OCI-LY7 (cell line): ENCODE measurements around the gene IL21. TPM values are rescaled to one million over a fixed set of nuclear protein-coding genes. Genes with fewer than 3 reads are reported as not detected.
"Not testable (repeated sequence)": the region's sequence is repeated elsewhere in the genome, so short reads cannot be mapped to it uniquely, and the experiment has no call there.

Source experiments
- BruUV-seq: library from RNA; stranded (reverse); fragments of 400-500 nt; replicated peaks from 2 replicates; lab custom pipeline; 2021; lab: Mats Ljungman, UMichigan
- CTCF ChIA-PET: fragments of 300-600 bp; sonication (Branson Sonifier 250); formaldehyde crosslinking; loops from one replicate; lab custom pipeline; 2022; ENCODE audit warnings: antibody characterized with exemption; ENCODE audit not compliant: unreplicated experiment; lab: Charles Lee
- POLR2A ChIA-PET: fragments of 300-600 bp; sonication (Branson Sonifier 250); formaldehyde crosslinking; loops from one replicate; lab custom pipeline; 2022; ENCODE audit warnings: antibody characterized with exemption; lab: Charles Lee
- DNase-seq: peaks from one replicate; pipeline ENCODE4 v3.0.0-alpha.2; 2015; ENCODE audit warnings: low spot score
- H2AFZ ChIP-seq: fragments of 200-600 bp; sonication (generic), shearing (Covaris generic); 2 replicates; pipeline ENCODE4 v1.6.1; 2014; ENCODE audit warnings: mild to moderate bottlenecking, antibody characterized with exemption, low read length, moderate library complexity
- H3K27ac ChIP-seq: fragments of 200-600 bp; sonication (generic); 2 replicates; pipeline ENCODE4 v1.5.1; 2014; ENCODE audit warnings: mixed run types, low read depth, mild to moderate bottlenecking, moderate library complexity, low read length, inconsistent platforms; ENCODE audit not compliant: poor library complexity, severe bottlenecking
- H3K36me3 ChIP-seq: fragments of 200-600 bp; sonication (generic); 2 replicates; pipeline ENCODE4 v1.6.1; 2014; ENCODE audit warnings: mild to moderate bottlenecking, antibody characterized with exemption, low read length, moderate library complexity, mixed read lengths; ENCODE audit not compliant: insufficient read depth
- H3K4me1 ChIP-seq: fragments of 200-600 bp; sonication (generic); 2 replicates; pipeline ENCODE4 v1.5.1; 2014; ENCODE audit warnings: mild to moderate bottlenecking, low read length; ENCODE audit not compliant: insufficient read depth, poor library complexity, severe bottlenecking
- H3K4me2 ChIP-seq: fragments of 200-600 bp; sonication (generic); 2 replicates; pipeline ENCODE4 v1.6.1; 2014; ENCODE audit warnings: mild to moderate bottlenecking, low read length
- H3K4me3 ChIP-seq: fragments of 200-600 bp; sonication (generic); 2 replicates; pipeline ENCODE4 v1.5.1; 2014; ENCODE audit warnings: mild to moderate bottlenecking, low read depth, low read length; ENCODE audit not compliant: poor library complexity, severe bottlenecking
- H3K79me2 ChIP-seq: fragments of 200-600 bp; sonication (generic); 2 replicates; pipeline ENCODE4 v1.6.1; 2016; ENCODE audit warnings: low read depth, mild to moderate bottlenecking, low read length, moderate library complexity, mixed read lengths; ENCODE audit not compliant: insufficient read depth
- H3K9me2 ChIP-seq: fragments of 200-600 bp; sonication (generic); 2 replicates; pipeline ENCODE4 v1.6.1; 2016; ENCODE audit warnings: mild to moderate bottlenecking, low read length, mixed read lengths; ENCODE audit not compliant: insufficient read depth
- H3K9me3 ChIP-seq: fragments of 200-600 bp; sonication (generic); 2 replicates; pipeline ENCODE4 v1.6.1; 2014; ENCODE audit warnings: mild to moderate bottlenecking, mixed run types, low read length, mixed read lengths
- H4K20me1 ChIP-seq: fragments of 200-600 bp; sonication (generic); 2 replicates; pipeline ENCODE4 v1.6.1; 2014; ENCODE audit warnings: mild to moderate bottlenecking, antibody characterized with exemption, low read length, moderate library complexity, mixed read lengths; ENCODE audit not compliant: insufficient read depth
- EZH2phosphoT487 ChIP-seq: fragments of 200-600 bp; sonication (generic); IDR thresholded peaks from 2 replicates; pipeline ENCODE4 v1.6.1; 2018; ENCODE audit warnings: low read depth, borderline replicate concordance, mild to moderate bottlenecking, mixed run types, antibody characterized with exemption, low read length, moderate library complexity, mixed read lengths
- intact Hi-C: fragments of 100-400 bp; cut with micrococcal nuclease; formaldehyde crosslinking; loops from one replicate; pipeline ENCODE4 v1.10.0; 2022; ENCODE audit not compliant: unreplicated experiment
- total RNA-seq, 2 experiments: library from RNA; depleted of rRNA in 1 of 2; stranded (reverse); fragments of >200 nt in 1 of 2; shearing (Covaris generic) in 1 of 2; gene quantifications; 2 replicates each; pipeline ENCODE4 v1.2.3, GENCODE V29; 2014 to 2022
- TF ChIP-seq, protein P1 (sequence below): fragments of 200-600 bp; sonication (generic); conservative IDR thresholded peaks from 2 replicates; pipeline ENCODE4 v1.5.1; 2014; ENCODE audit warnings: mild to moderate bottlenecking, antibody characterized with exemption, low read length, moderate library complexity, mixed read lengths

IL21 gene
- total RNA-seq, 2 experiments from 2014 or later, result not detected

GRCh38 chr4:122576261-122577188, 44.3 kb downstream of the IL21 start:
- peak overlapping the region; percentile 19; the same call in 1 of the 2 replicates for H2AFZ ChIP-seq
- no TSS peak for BruUV-seq
- no peaks in the 10 kb centered on the region for H3K36me3 ChIP-seq
- no peak overlapping the region for H3K27ac ChIP-seq
- CTCF ChIA-PET, result no interaction called here
- intact Hi-C loops, result loop anchor here (1.0 to 10.0 kb wide), 3 partner anchors 252 to 676 kb away; no protein-coding TSS in a partner anchor
- no peaks in the 10 kb centered on the region for H3K79me2 ChIP-seq
- H4K20me1 ChIP-seq, result no peaks in the 10 kb centered on the region
- H3K9me2 ChIP-seq, result no peaks in the 10 kb centered on the region
- no peaks in the 10 kb centered on the region for H3K9me3 ChIP-seq
- POLR2A ChIA-PET, result interaction anchor here (0.5 kb wide), 1 partner anchor 468 kb away, joined by 3 read pairs; no protein-coding TSS in a partner anchor
- H3K4me3 ChIP-seq, result no peak overlapping the region
- TF ChIP-seq, protein P1, sequence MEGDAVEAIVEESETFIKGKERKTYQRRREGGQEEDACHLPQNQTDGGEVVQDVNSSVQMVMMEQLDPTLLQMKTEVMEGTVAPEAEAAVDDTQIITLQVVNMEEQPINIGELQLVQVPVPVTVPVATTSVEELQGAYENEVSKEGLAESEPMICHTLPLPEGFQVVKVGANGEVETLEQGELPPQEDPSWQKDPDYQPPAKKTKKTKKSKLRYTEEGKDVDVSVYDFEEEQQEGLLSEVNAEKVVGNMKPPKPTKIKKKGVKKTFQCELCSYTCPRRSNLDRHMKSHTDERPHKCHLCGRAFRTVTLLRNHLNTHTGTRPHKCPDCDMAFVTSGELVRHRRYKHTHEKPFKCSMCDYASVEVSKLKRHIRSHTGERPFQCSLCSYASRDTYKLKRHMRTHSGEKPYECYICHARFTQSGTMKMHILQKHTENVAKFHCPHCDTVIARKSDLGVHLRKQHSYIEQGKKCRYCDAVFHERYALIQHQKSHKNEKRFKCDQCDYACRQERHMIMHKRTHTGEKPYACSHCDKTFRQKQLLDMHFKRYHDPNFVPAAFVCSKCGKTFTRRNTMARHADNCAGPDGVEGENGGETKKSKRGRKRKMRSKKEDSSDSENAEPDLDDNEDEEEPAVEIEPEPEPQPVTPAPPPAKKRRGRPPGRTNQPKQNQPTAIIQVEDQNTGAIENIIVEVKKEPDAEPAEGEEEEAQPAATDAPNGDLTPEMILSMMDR, result peak; percentile 79
- TF ChIP-seq EZH2phosphoT487, result no peak
- peak; percentile 35 for DNase-seq
- no peak overlapping the region for H3K4me2 ChIP-seq
- no peaks in the 10 kb centered on the region for H3K4me1 ChIP-seq

DNA sequence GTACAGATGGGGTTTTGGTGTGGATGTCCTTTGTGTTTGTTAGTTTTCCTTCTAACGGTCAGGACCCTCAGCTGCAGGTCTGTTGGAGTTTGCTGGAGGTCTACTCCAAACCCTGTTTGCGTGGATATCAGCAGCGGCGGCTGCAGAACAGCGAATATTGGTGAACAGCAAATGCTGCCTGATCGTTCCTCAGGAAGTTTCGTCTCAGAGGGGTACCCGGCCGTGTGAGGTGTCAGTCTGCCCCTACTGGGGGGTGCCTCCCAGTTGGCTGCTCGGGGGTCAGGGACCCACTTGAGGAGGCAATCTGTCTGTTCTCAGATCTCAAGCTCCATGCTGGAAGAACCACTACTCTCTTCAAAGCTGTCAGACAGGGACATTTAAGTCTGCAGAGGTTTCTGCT, 46.5 kb downstream of the IL21 start:
- intact Hi-C loops, result loop anchor here (10.0 kb wide), 1 partner anchor 250 kb away; no protein-coding TSS in a partner anchor
- H3K4me1 ChIP-seq, H3K9me3 ChIP-seq, CTCF ChIA-PET, H3K9me2 ChIP-seq, H3K36me3 ChIP-seq, H3K27ac ChIP-seq, H4K20me1 ChIP-seq, BruUV-seq, H3K79me2 ChIP-seq, H3K4me2 ChIP-seq, DNase-seq, POLR2A ChIA-PET, H3K4me3 ChIP-seq, H2AFZ ChIP-seq: not testable (repeated sequence)

DNA sequence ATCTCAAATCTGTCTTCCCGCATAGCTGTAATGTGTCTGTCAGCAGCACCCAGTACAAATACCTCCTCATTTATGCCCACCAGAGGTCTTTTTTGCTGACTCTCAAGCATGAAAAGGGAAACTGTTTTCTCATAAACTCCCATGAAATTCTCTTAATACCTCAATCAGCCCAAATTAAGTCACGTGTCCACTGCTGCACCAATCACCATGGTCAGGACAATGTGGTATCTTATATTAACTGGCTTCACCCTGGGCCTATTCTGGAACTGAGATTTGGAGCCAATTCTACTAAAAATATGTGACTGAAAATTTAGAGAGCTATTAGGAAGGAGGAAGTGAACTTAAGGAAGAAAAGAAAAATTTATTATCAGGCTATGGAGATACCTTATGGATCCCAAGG, 58.4 kb downstream of the IL21 start:
- Histone ChIP-seq H3K79me2 (no peaks in the 10 kb centered on the region), H3K9me2 (no peaks in the 10 kb centered on the region), H4K20me1 (no peaks in the 10 kb centered on the region), H3K9me3 (no peaks in the 10 kb centered on the region), H3K4me1 (no peaks in the 10 kb centered on the region), H3K4me2 (no peak overlapping the region), H3K27ac (no peak overlapping the region), H2AFZ (no peak overlapping the region), H3K4me3 (no peak overlapping the region), H3K36me3 (no peaks in the 10 kb centered on the region)
- CTCF ChIA-PET, result no interaction called here
- TF ChIP-seq, protein P1, result no peak
- TF ChIP-seq EZH2phosphoT487, result no peak
- BruUV-seq, result no TSS peak
- DNase-seq, result no peak
- intact Hi-C loops, result no loop called here
- POLR2A ChIA-PET, result no interaction called here

Other genes with a start within 250 kb of the IL21 start
- gene ADAD1, start 242.1 kb downstream of the IL21 start, total RNA-seq (2014; rRNA removed; shearing (Covaris generic)), result not detected in 2 replicates
- gene ADAD1, start 242.1 kb downstream of the IL21 start, total RNA-seq (2022), result not detected in 2 replicates
- gene IL2, start 164.3 kb downstream of the IL21 start, total RNA-seq (2014; rRNA removed; shearing (Covaris generic)), result not detected in 2 replicates
- gene IL2, start 164.3 kb downstream of the IL21 start, total RNA-seq (2022), result not detected in 2 replicates
- 1.7 and 1.8 TPM in 2 replicates for gene BBS12, start 111.6 kb upstream of the IL21 start, total RNA-seq (2014; rRNA removed; shearing (Covaris generic))
- gene BBS12, start 111.6 kb upstream of the IL21 start, total RNA-seq (2022), result 1.9 and 3.2 TPM in 2 replicates
- gene FGF2, start 205.8 kb upstream of the IL21 start, total RNA-seq (2014; rRNA removed; shearing (Covaris generic)), result not detected in 2 replicates
- 0.53 and 0.85 TPM in 2 replicates for gene FGF2, start 205.8 kb upstream of the IL21 start, total RNA-seq (2022)